Astrocyte (in vitro differentiated cells and primary cell): ENCODE data around the gene VAC14. TPM values are rescaled to one million over a fixed set of nuclear protein-coding genes. Genes with fewer than 3 reads are reported as not detected.
A peak's percentile ranks its signal among the peaks of the same experiment; 100 is the strongest.

Experiments
- DNase-seq: peaks from one replicate; pipeline ENCODE4 v3.0.0-alpha.2; 2010; ENCODE audit warnings: low read depth
- FAIRE-seq: peaks from 2 replicates; lab custom pipeline; 2011; peaks lifted over from hg19 to GRCh38; lab: Jason Lieb, UNC
- H2AFZ ChIP-seq: 2 replicates; pipeline ENCODE4 v1.6.0; 2012; ENCODE audit warnings: low read depth, low read length, inconsistent platforms
- H3K27ac ChIP-seq: 2 replicates; pipeline ENCODE4 v1.5.1; 2011; ENCODE audit warnings: low read depth, low read length, inconsistent platforms
- H3K27me3 ChIP-seq: 2 replicates; pipeline ENCODE4 v1.6.0; 2011; ENCODE audit warnings: low read length, inconsistent platforms; ENCODE audit not compliant: insufficient read depth
- H3K36me3 ChIP-seq: 2 replicates; pipeline ENCODE4 v1.5.1; 2011; ENCODE audit warnings: low read length, inconsistent platforms; ENCODE audit not compliant: insufficient read depth
- H3K4me1 ChIP-seq: 2 replicates; pipeline ENCODE4 v1.5.1; 2011; ENCODE audit warnings: low read length, inconsistent platforms; ENCODE audit not compliant: insufficient read depth
- H3K4me2 ChIP-seq: 2 replicates; pipeline ENCODE4 v1.6.0; 2012; ENCODE audit warnings: low read length, inconsistent platforms
- H3K4me3 ChIP-seq: 2 replicates; pipeline ENCODE4 v1.5.1; 2011; ENCODE audit warnings: low read depth, mild to moderate bottlenecking, low read length, inconsistent platforms; ENCODE audit not compliant: insufficient read depth
- H3K79me2 ChIP-seq: 2 replicates; pipeline ENCODE4 v1.6.0; 2012; ENCODE audit warnings: mild to moderate bottlenecking, low read length, inconsistent platforms; ENCODE audit not compliant: insufficient read depth
- H3K9ac ChIP-seq: 2 replicates; pipeline ENCODE4 v1.6.0; 2012; ENCODE audit warnings: mild to moderate bottlenecking, low read length, inconsistent platforms
- H3K9me3 ChIP-seq: 2 replicates; pipeline ENCODE4 v1.5.1; 2012; ENCODE audit warnings: low read depth, mild to moderate bottlenecking, low read length, inconsistent platforms; ENCODE audit not compliant: insufficient read depth
- H4K20me1 ChIP-seq: 2 replicates; pipeline ENCODE4 v1.6.0; 2012; ENCODE audit warnings: low read length, inconsistent platforms; ENCODE audit not compliant: insufficient read depth
- H3K27ac Mint-ChIP-seq: one replicate; pipeline ENCODE4 v1.8.0; 2021; ENCODE audit warnings: mild to moderate bottlenecking, mixed read lengths; ENCODE audit not compliant: unreplicated experiment
- H3K27me3 Mint-ChIP-seq: one replicate; pipeline ENCODE4 v1.8.0; 2021; ENCODE audit warnings: low read depth, mixed read lengths; ENCODE audit not compliant: unreplicated experiment
- H3K36me3 Mint-ChIP-seq: one replicate; pipeline ENCODE4 v1.8.0; 2021; ENCODE audit warnings: low read depth, mixed read lengths; ENCODE audit not compliant: unreplicated experiment
- H3K4me1 Mint-ChIP-seq: one replicate; pipeline ENCODE4 v1.8.0; 2021; ENCODE audit warnings: low read depth, mixed read lengths; ENCODE audit not compliant: unreplicated experiment
- H3K4me3 Mint-ChIP-seq: one replicate; pipeline ENCODE4 v1.8.0; 2021; ENCODE audit warnings: mild to moderate bottlenecking, moderate library complexity, mixed read lengths; ENCODE audit not compliant: unreplicated experiment
- H3K9me3 Mint-ChIP-seq: one replicate; pipeline ENCODE4 v1.8.0; 2021; ENCODE audit warnings: mild to moderate bottlenecking, mixed read lengths; ENCODE audit not compliant: unreplicated experiment
- CTCF ChIP-seq: IDR thresholded peaks from 2 replicates; pipeline ENCODE4 v1.5.1; 2011; ENCODE audit warnings: low read depth, mild to moderate bottlenecking, inconsistent platforms, low read length, moderate library complexity; ENCODE audit not compliant: insufficient read depth
- EZH2 ChIP-seq: IDR thresholded peaks from 2 replicates; pipeline ENCODE4 v1.6.1; 2012; ENCODE audit warnings: mild to moderate bottlenecking, low read length, inconsistent platforms; ENCODE audit not compliant: insufficient read depth
- total RNA-seq: library from RNA; stranded (reverse); gene quantifications from 2 replicates; pipeline ENCODE4 v1.2.1, GENCODE V29; 2021

The VAC14 gene
- total RNA-seq, 1 donor from 2014 or later, result 27.8 TPM

GRCh38 chr16:70809392-70810060 lies 8.6 kb upstream of the VAC14 start:
- Histone ChIP-seq H3K4me1 (peaks cover 17% of the 10 kb centered on the region), H3K9me3 (no peaks in the 10 kb centered on the region), H3K4me2 (no peak overlapping the region), H3K27me3 (no peaks in the 10 kb centered on the region), H3K36me3 (no peaks in the 10 kb centered on the region), H3K4me3 (no peak overlapping the region), H3K9ac (no peak overlapping the region), H3K79me2 (no peaks in the 10 kb centered on the region), H4K20me1 (no peaks in the 10 kb centered on the region), H3K27ac (no peak overlapping the region), H2AFZ (no peak overlapping the region)
- Mint-ChIP-seq H3K27ac (no peak overlapping the region), H3K9me3 (peaks cover 2% of the 10 kb centered on the region), H3K36me3 (peaks cover 2% of the 10 kb centered on the region), H3K27me3 (peaks cover 18% of the 10 kb centered on the region), H3K4me3 (no peak overlapping the region), H3K4me1 (peaks cover 10% of the 10 kb centered on the region)
- TF ChIP-seq EZH2 (no peak), CTCF (no peak)
- no peak for DNase-seq
- FAIRE-seq, result no peak

GRCh38 chr16:70808371-70808770 lies 7.4 kb upstream of the VAC14 start:
- Mint-ChIP-seq H3K4me3 (no peak overlapping the region), H3K9me3 (peaks cover 2% of the 10 kb centered on the region), H3K36me3 (peaks cover 2% of the 10 kb centered on the region), H3K4me1 (peaks cover 18% of the 10 kb centered on the region), H3K27me3 (peaks cover 18% of the 10 kb centered on the region), H3K27ac (no peak overlapping the region)
- FAIRE-seq (no peak), DNase-seq (no peak)
- H3K36me3 ChIP-seq, result no peaks in the 10 kb centered on the region
- TF ChIP-seq EZH2 (no peak), CTCF (no peak)
- H4K20me1 ChIP-seq, result no peaks in the 10 kb centered on the region
- H3K4me3 ChIP-seq, result no peak overlapping the region
- H3K4me1 ChIP-seq, result peaks cover 22% of the 10 kb centered on the region
- H3K9me3 ChIP-seq, result no peaks in the 10 kb centered on the region
- no peak overlapping the region for H2AFZ ChIP-seq
- H3K79me2 ChIP-seq, result no peaks in the 10 kb centered on the region
- no peak overlapping the region for H3K4me2 ChIP-seq
- no peaks in the 10 kb centered on the region for H3K27me3 ChIP-seq
- no peak overlapping the region for H3K9ac ChIP-seq
- H3K27ac ChIP-seq, result no peak overlapping the region

- Mint-ChIP-seq H3K9me3 (peaks cover 2% of the 10 kb centered on the region), H3K27me3 (peaks cover 17% of the 10 kb centered on the region), H3K36me3 (peaks cover 2% of the 10 kb centered on the region), H3K27ac (peak overlapping the region; percentile 59), H3K4me1 (peaks cover 21% of the 10 kb centered on the region), H3K4me3 (no peak overlapping the region)
- TF ChIP-seq EZH2 (no peak), CTCF (no peak)
- no peak overlapping the region for H3K9ac ChIP-seq
- no peaks in the 10 kb centered on the region for H3K27me3 ChIP-seq
- H3K4me2 ChIP-seq, result peak overlapping the region; percentile 64
- no peak overlapping the region for H2AFZ ChIP-seq
- no peaks in the 10 kb centered on the region for H3K9me3 ChIP-seq
- peaks cover 2% of the 10 kb centered on the region for H3K79me2 ChIP-seq
- H3K27ac ChIP-seq, result peak overlapping the region; percentile 91
- H4K20me1 ChIP-seq, result no peaks in the 10 kb centered on the region
- DNase-seq (peak; percentile 86), FAIRE-seq (no peak)
- peaks cover 31% of the 10 kb centered on the region for H3K4me1 ChIP-seq
- H3K36me3 ChIP-seq, result no peaks in the 10 kb centered on the region
- no peak overlapping the region for H3K4me3 ChIP-seq
These were observed 4.8 kb upstream of the VAC14 start for GRCh38 chr16:70805787-70806186.
